Activated CD8-positive, alpha-beta T cell treated with anti-CD3 and anti-CD28 coated beads for 36 hours (primary cell): Measurements from ENCODE around the gene EEF1A1. TPM values are rescaled to one million over a fixed set of nuclear protein-coding genes. Genes with fewer than 3 reads are reported as not detected.
"Not testable (repeated sequence)": the region's sequence is repeated elsewhere in the genome, so short reads cannot be mapped to it uniquely, and the experiment has no call there.

Experiments
- ATAC-seq: fragments of 200-7000 bp; cut with Tn5 transposase; one replicate; pipeline ENCODE4 v1.10.0; 2021; ENCODE audit warnings: mild to moderate bottlenecking, moderate library complexity
- CTCF ChIA-PET: fragments of 350-600 bp; sonication (Branson Sonifier 250); formaldehyde crosslinking; loops from one replicate; lab custom pipeline; 2021; ENCODE audit warnings: antibody characterized with exemption; lab: Charles Lee
- POLR2A ChIA-PET: fragments of 350-600 bp; sonication (Branson Sonifier 250); formaldehyde crosslinking; loops from one replicate; lab custom pipeline; 2021; ENCODE audit warnings: antibody characterized with exemption; lab: Charles Lee
- DNase-seq: peaks from one replicate; pipeline ENCODE4 v3.0.0-alpha.2; 2020
- H3K27ac Mint-ChIP-seq: one replicate; pipeline ENCODE4 v1.8.0; 2021; ENCODE audit warnings: mild to moderate bottlenecking, mixed read lengths
- H3K27me3 Mint-ChIP-seq: one replicate; pipeline ENCODE4 v1.8.0; 2021; ENCODE audit warnings: mixed read lengths
- H3K36me3 Mint-ChIP-seq: one replicate; pipeline ENCODE4 v1.8.0; 2021; ENCODE audit warnings: low read depth, mixed read lengths
- H3K4me1 Mint-ChIP-seq: one replicate; pipeline ENCODE4 v1.8.0; 2021; ENCODE audit warnings: low read depth, mixed read lengths
- H3K4me3 Mint-ChIP-seq: one replicate; pipeline ENCODE4 v1.8.0; 2021; ENCODE audit warnings: mild to moderate bottlenecking, moderate library complexity, mixed read lengths
- H3K9me3 Mint-ChIP-seq: one replicate; pipeline ENCODE4 v1.8.0; 2021; ENCODE audit warnings: mixed read lengths
- intact Hi-C: fragments of 100-400 bp; cut with micrococcal nuclease; formaldehyde crosslinking; loops from one replicate; pipeline ENCODE4 v1.10.0; 2022
- total RNA-seq, 2 experiments: library from RNA; stranded (reverse); gene quantifications; one replicate each; pipeline ENCODE4 v1.2.3, GENCODE V29; 2021
- TF ChIP-seq, protein P1 (sequence below): fragments of 200-600 bp; IDR thresholded peaks from one replicate; pipeline ENCODE4 v1.8.0; 2022; ENCODE audit warnings: antibody characterized with exemption, mild to moderate bottlenecking

EEF1A1 gene
- total RNA-seq, 2 experiments from 2014 or later = 15,479 to 15,634 TPM

DNA sequence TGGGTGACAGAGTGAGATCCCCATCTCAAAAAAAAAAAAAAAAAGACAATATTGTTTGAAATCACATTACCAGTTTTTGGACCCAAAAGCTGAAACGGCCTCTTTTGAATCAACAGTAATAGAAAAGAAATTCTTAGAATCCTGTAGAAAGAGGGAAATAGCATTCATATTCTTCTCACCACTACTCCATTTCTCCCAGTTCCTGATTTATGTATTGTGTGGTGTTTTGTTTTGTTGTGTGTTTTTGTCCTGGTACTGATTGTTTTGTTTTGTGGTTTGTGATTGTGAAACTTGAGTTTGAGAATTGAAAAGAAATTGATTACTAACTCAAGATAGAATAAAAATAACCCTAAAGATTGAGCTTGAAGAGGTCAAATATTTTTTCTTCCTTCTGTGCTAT lies 26.2 kb upstream of the EEF1A1 start:
- H3K4me1 Mint-ChIP-seq = no peaks in the 10 kb centered on the region
- no peak for DNase-seq
- intact Hi-C loops = no loop called here
- H3K4me3 Mint-ChIP-seq = no peak overlapping the region
- TF ChIP-seq, protein P1, sequence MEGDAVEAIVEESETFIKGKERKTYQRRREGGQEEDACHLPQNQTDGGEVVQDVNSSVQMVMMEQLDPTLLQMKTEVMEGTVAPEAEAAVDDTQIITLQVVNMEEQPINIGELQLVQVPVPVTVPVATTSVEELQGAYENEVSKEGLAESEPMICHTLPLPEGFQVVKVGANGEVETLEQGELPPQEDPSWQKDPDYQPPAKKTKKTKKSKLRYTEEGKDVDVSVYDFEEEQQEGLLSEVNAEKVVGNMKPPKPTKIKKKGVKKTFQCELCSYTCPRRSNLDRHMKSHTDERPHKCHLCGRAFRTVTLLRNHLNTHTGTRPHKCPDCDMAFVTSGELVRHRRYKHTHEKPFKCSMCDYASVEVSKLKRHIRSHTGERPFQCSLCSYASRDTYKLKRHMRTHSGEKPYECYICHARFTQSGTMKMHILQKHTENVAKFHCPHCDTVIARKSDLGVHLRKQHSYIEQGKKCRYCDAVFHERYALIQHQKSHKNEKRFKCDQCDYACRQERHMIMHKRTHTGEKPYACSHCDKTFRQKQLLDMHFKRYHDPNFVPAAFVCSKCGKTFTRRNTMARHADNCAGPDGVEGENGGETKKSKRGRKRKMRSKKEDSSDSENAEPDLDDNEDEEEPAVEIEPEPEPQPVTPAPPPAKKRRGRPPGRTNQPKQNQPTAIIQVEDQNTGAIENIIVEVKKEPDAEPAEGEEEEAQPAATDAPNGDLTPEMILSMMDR = no peak
- no peaks in the 10 kb centered on the region for H3K36me3 Mint-ChIP-seq
- no peaks in the 10 kb centered on the region for H3K27me3 Mint-ChIP-seq
- ATAC-seq = no peak
- POLR2A ChIA-PET = interaction anchor here (0.5 to 1.7 kb wide), 2 partner anchors 27 to 40 kb away, joined by 3 to 5 read pairs; no protein-coding TSS in a partner anchor
- H3K9me3 Mint-ChIP-seq = no peaks in the 10 kb centered on the region
- H3K27ac Mint-ChIP-seq = no peak overlapping the region
- CTCF ChIA-PET = interaction anchor here (0.6 kb wide), 1 partner anchor 42 kb away, joined by 4 read pairs; no protein-coding TSS in a partner anchor

DNA sequence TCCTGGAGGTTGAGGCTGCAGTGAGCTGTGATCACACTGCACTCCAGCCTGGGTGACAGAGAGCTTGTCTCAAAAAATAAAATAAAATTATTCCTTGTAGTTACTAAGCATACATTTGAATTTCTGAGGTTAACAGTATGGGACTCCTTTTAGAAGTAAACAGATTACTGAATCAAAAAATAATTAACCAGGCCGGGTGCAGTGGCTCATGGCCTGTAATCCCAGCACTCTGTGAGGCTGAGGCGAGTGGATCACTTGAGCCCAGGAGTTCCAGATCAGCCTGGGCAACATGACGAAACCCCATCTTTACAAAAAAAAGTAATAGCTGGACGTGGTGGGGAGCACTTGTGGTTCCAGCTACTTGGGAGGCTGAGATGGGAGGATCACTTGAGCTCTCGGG lies 22.1 kb upstream of the EEF1A1 start:
- H3K36me3 Mint-ChIP-seq = no peaks in the 10 kb centered on the region
- ChIA-PET CTCF (interaction anchor here (0.7 to 2.0 kb wide), 4 partner anchors 16 to 55 kb away, joined by 3 to 9 read pairs (median 4); no protein-coding TSS in a partner anchor), POLR2A (interaction anchor here (0.7 to 1.4 kb wide), 3 partner anchors 20 to 29 kb away, joined by 3 to 4 read pairs (median 4); partner anchors contain the start of gene EEF1A1)
- H3K27ac Mint-ChIP-seq = no peak overlapping the region
- H3K27me3 Mint-ChIP-seq = no peaks in the 10 kb centered on the region
- H3K4me3 Mint-ChIP-seq = no peak overlapping the region
- intact Hi-C loops = no loop called here
- no peaks in the 10 kb centered on the region for H3K4me1 Mint-ChIP-seq
- TF ChIP-seq, protein P1 = no peak
- ATAC-seq (no peak), DNase-seq (no peak)
- H3K9me3 Mint-ChIP-seq = no peaks in the 10 kb centered on the region

DNA sequence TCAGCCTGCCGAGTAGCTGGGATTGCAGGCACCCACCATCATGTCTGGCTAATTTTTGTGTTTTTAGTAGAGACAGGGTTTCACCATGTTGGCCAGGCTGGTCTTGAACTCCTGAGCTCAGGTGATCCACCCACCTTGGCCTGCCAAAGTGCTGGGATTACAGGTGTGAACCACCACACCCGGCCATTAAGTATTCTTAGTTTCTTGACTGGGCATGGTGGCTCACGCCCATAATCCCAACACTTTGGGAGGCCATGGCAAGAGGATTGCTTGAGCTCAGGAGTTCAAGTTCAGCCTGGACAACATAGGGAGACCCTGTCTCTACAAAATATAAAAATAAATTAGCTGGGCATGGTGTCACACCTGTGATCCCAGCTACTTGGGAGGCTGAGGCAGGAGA lies 21.6 kb upstream of the EEF1A1 start:
- H3K27ac Mint-ChIP-seq, ATAC-seq, H3K36me3 Mint-ChIP-seq, H3K9me3 Mint-ChIP-seq, H3K4me3 Mint-ChIP-seq, intact Hi-C loops, DNase-seq, H3K4me1 Mint-ChIP-seq, H3K27me3 Mint-ChIP-seq: not testable (repeated sequence)
- ChIA-PET POLR2A (interaction anchor here (0.7 to 1.4 kb wide), 3 partner anchors 21 to 30 kb away, joined by 3 to 5 read pairs (median 4); no protein-coding TSS in a partner anchor), CTCF (interaction anchor here (0.7 to 2.0 kb wide), 3 partner anchors 18 to 55 kb away, joined by 3 to 9 read pairs (median 4); no protein-coding TSS in a partner anchor)

DNA sequence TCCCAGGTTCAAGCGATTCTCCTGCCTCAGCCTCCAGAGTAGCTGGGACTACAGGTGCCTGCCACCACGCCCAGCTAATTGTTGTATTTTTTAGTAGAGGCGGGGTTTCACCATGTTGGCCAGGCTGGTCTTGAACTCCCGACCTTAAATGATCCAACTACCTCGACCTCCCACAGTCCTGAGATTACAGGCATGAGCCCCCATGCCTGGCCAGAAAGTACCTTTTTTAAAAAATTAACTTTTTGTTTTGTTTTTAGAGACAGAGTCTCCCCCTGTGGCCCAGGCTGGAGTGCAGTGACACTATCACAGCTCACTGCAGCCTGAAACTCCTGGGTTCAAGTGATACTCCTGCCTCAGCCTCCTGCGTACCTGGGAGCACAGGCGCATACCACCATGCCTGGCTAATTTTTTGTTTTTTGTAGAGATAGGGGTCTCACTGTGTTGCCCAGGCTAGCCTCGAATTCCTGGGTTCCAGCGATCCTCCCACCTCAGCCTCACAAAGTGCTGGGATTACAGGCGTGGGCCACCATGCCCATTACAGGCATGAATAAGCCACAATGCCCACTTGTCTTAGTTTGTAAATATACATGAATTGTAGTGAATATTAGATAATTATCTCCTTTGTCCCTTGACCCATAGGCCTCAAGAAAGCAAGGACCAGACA lies 17.4 kb upstream of the EEF1A1 start:
- H3K27ac Mint-ChIP-seq = no peak overlapping the region
- no peaks in the 10 kb centered on the region for H3K27me3 Mint-ChIP-seq
- intact Hi-C loops = no loop called here
- H3K4me3 Mint-ChIP-seq = no peak overlapping the region
- ChIA-PET POLR2A (interaction anchor here (1.2 to 1.5 kb wide), 3 partner anchors 18 to 25 kb away, joined by 4 read pairs; partner anchors contain the start of gene EEF1A1), CTCF (no interaction called here)
- DNase-seq (no peak), ATAC-seq (no peak)
- TF ChIP-seq, protein P1 = no peak
- no peaks in the 10 kb centered on the region for H3K4me1 Mint-ChIP-seq
- H3K36me3 Mint-ChIP-seq = no peaks in the 10 kb centered on the region
- H3K9me3 Mint-ChIP-seq = no peaks in the 10 kb centered on the region

- Mint-ChIP-seq H3K4me1 (no peaks in the 10 kb centered on the region), H3K4me3 (no peak overlapping the region), H3K9me3 (no peaks in the 10 kb centered on the region), H3K27ac (no peak overlapping the region), H3K36me3 (no peaks in the 10 kb centered on the region), H3K27me3 (no peaks in the 10 kb centered on the region)
- DNase-seq (no peak), ATAC-seq (no peak)
- TF ChIP-seq, protein P1 = no peak
- CTCF ChIA-PET = no interaction called here
- intact Hi-C loops = no loop called here
- POLR2A ChIA-PET = interaction anchor here (1.2 to 1.5 kb wide), 5 partner anchors 14 to 43 kb away, joined by 3 to 5 read pairs (median 4); partner anchors contain the start of gene EEF1A1
Observed at GRCh38 chr6:73537677-73538076, 16.8 kb upstream of the EEF1A1 start.
